ENCODE data around the gene ARVCF. TPM values are rescaled to one million over a fixed set of nuclear protein-coding genes. Genes with fewer than 3 reads are reported as not detected.

Gene ARVCF
- polyA plus RNA-seq, 1 of the 3 experiments (the other 2 are of a cell fraction), result 27.4 TPM

- TF ChIP-seq YY1 (IDR thresholded peaks at IDR 0.05; ENCODE audit: low read depth) (no peak), RXRA (IDR thresholded peaks at IDR 0.05; ENCODE audit: borderline replicate concordance, low read depth) (no peak)
These were observed 46.1 kb upstream of the ARVCF start (continued) for GRCh38 chr22:20062766-20063083.

GRCh38 chr22:20062043-20062765 lies 45.6 kb upstream of the ARVCF start:
- ChIA-PET CTCF (interaction anchor here (1.1 to 1.9 kb wide), 2 partner anchors 9 to 49 kb away, joined by 3 to 7 read pairs; no protein-coding TSS in a partner anchor), POLR2A (no interaction called here)
- TF ChIP-seq EP300 (IDR thresholded peaks at IDR 0.05; ENCODE audit: borderline replicate concordance in 1 of 2, low read depth in 1 of 2, low read length in 1 of 2) (no peak), REST (IDR thresholded peaks at IDR 0.05; ENCODE audit: low read depth, low read length) (no peak), MEF2A (IDR thresholded peaks at IDR 0.05; ENCODE audit: borderline replicate concordance, low read depth) (no peak), RXRA (IDR thresholded peaks at IDR 0.05; ENCODE audit: borderline replicate concordance, low read depth) (no peak), CTCF (IDR thresholded peaks at IDR 0.05) (no peak), POLR2AphosphoS5 (IDR thresholded peaks at IDR 0.05; ENCODE audit: low read depth, low read length) (no peak), RFX5 (IDR thresholded peaks at IDR 0.05; ENCODE audit: low read length) (no peak), USF1 (IDR thresholded peaks at IDR 0.05; ENCODE audit: borderline replicate concordance, low read depth) (no peak), GATA2 (CRISPR knock-in tag; IDR thresholded peaks at IDR 0.05) (no peak), SMC3 (IDR thresholded peaks at IDR 0.05; ENCODE audit: low read depth, low read length) (no peak), NFIC (IDR thresholded peaks at IDR 0.05; ENCODE audit: borderline replicate concordance) (no peak), ZBTB33 (IDR thresholded peaks at IDR 0.05; ENCODE audit: borderline replicate concordance, low read depth) (no peak), JUND (IDR thresholded peaks at IDR 0.05) (no peak), RCOR1 (IDR thresholded peaks at IDR 0.05; ENCODE audit: low read length) (no peak)
- WGBS (ENCODE audit: low lambda C conversion rate), result 98% methylated on average over 12 of the region's 18 CpGs
- Histone ChIP-seq H3K4me3 (ENCODE audit: low read depth in 2 of 2, low read length in 1 of 2) (no peak overlapping the region), H3K4me2 (no peak overlapping the region), H3K27ac (ENCODE audit: low read depth in 2 of 2, low read length in 1 of 2) (no peak overlapping the region), H4K20me1 (ENCODE audit: insufficient read depth) (no peaks in the 10 kb centered on the region), H3K9me3 (no peaks in the 10 kb centered on the region), H3K79me2 (ENCODE audit: insufficient read depth) (no peaks in the 10 kb centered on the region), H3K9me2 (no peaks in the 10 kb centered on the region), H3K27me3 (ENCODE audit: insufficient read depth) (no peaks in the 10 kb centered on the region), H3K4me1 (ENCODE audit: control insufficient read depth in 1 of 2, insufficient read depth in 2 of 2, low read depth in 1 of 2, low read length in 1 of 2) (no peaks in the 10 kb centered on the region), H3K36me3 (replicated peaks in 1 of 2; ENCODE audit: control insufficient read depth in 1 of 2, insufficient read depth in 2 of 2, low read length in 1 of 2) (peaks cover 0 to 9% of the 10 kb centered on the region in 2 experiments), H2AFZ (ENCODE audit: low read depth) (no peak overlapping the region), H3F3A (replicated peaks; ENCODE audit: insufficient read depth) (peaks cover 2% of the 10 kb centered on the region), H3K9ac (no peak overlapping the region)
- DNase-seq, result no peak

Data from SK-N-SH (cell line).